ENCODE results near the gene ACSF2.
"Not testable (repeated sequence)": the region's sequence is repeated elsewhere in the genome, so short reads cannot be mapped to it uniquely, and the experiment has no call there.

The ACSF2 gene

DNA sequence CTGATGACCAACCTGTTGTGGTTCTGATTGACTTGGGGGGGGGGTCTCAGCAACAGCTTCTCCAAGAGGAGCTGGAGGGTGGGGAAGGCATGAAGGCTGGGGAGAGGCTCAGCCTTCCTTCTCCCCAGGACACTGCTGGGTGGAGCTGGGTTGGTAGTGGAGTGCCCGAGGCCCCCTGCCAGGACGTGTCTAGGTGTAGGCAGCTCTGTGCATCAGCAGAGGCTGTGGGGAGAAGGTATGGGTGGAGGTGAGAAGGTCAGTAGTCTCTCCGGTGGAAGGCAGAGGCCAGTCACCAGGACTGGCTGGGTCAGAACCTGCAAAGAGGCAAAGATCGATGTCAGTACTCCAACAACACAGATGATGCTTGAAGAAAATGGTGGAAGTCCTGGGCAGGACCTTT, 38.7 kb downstream of the ACSF2 start:
- DNase-seq (ENCODE audit: low spot score): no peak

DNA sequence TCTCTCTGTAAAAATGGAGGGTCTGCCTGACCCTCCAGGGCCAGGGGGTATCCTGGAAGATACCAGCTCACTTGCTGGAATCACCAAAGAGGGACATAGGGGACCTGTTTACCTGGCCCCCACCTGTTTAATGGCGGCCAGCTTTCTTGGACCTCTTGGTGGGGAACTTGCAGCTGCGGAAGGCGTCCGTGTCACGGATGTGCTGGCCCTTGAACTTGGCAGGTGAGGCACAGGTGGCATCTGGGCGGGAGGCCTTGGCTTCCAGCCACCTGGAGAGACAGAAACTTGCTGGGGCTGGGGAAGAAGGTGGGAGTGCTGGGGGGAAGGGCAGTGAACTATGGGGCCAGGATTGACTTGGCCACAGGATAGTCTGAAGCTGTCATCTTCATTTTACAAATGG, 39.2 kb downstream of the ACSF2 start:
- no peak for DNase-seq (ENCODE audit: low spot score)

DNA sequence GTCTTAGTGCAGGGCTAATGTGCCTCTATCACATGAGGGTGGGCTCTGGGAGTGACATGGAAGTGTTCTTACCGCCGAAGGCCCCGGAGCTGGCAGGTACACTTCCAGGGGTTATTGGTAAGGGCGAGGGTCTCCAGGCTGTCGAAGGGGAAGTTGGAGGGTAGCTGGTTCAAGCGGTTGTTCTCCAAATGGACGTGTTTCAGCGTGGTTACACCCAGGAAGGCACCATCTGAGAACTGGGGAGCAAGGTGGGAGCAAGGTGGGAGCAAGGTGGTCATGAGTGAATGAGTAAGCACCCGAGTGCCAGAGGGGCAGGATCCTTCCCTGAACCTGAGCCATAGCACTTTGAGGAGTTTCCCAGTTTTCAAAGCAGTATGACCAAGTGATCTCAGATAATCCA, 39.6 kb downstream of the ACSF2 start:
- no peak for DNase-seq (ENCODE audit: low spot score)

DNA sequence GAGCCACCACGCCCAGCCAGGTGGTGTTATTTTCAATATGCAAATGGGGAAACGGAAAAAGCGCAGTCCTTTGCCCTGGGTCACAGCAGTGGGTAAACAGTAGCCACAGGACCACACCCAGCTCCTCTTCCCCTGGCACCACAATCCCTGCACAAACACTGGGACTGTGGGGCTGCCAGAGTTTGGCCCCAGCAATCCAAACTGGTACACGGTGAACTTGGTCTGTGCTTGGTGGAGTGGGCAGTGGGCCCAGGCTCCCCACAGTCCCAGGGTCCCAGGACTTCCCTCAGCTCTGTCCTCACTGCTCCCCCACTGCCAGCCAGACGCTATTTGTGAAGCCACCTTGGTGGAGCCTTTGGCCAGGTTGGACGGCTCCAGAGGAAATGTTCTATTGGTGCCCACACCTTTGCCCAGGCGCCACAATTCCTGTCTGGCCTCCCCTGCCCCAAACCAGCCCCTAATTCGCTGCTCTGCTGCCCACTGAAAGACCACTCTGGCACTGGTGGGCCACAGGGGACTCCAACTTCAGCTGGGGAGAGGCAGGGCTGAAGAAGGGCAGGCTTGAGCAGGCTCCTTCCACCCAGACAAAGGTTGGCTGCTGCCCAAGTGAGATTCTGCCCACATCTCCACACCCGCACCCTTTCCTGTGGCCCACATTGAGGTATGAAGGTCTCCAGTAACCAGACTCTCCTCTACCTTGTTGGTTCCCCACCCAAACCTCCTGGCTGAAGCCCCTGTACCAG, 40.5 kb downstream of the ACSF2 start:
- DNase-seq (ENCODE audit: low spot score): no peak

DNA sequence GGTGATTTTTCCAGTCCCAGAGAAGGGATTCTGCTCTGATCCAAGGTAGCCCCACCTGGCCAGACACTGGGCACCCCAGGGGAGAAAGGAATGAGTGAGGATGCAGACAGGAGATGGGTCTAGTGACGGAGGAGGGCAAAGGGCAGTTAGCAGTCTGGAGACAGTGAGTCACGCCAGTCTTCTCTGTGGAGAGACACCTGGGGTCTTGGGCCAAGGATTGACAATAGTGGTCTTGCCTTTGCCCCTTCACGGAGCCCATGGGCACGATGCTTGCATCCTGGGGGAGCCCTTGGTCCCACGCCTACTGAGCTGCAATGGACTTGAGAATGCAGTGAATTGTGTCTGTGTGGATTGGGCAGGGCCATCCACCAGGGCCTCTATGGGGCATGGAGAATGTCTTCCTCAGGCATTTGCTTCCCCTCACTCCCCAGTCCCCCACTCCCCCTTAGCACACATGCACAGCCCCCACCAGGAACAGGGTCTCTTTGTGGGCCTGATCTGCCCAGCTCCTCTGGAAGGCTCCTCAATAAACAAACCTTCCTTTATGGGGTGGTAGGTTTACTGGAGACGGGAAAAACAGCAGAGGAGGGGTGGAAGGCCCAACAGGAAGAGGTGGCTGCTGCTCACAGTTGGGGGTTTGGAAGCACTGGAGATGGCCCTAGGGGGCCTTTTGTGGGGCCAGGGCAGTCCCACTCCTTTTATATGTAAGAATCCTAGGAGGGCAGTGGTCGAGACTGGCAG, 41.3 kb downstream of the ACSF2 start:
- DNase-seq (ENCODE audit: low spot score): no peak

DNA sequence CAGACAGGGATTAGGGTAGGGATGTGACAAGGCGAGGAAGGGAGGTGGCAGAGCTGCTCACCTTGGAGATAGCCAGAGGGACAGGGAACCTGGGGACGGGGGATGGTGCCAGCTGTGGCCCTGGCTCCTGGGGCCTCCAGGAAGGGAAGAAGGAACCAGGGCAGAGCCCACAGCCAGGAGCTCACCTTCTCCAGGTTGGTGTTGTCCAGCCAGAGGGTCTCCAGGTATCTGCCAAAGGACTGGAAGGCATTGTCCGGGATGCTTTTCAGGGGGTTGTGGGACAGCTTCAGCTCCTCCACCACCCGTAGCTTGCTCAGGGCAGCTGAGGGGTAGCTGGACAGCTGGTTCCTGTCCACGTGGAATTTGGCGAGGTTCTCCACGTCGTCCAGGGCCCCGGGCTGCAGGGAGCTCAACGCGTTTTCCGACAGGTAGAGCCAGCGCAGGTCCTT, 41.9 kb downstream of the ACSF2 start:
- DNase-seq (ENCODE audit: low spot score): no peak

DNA sequence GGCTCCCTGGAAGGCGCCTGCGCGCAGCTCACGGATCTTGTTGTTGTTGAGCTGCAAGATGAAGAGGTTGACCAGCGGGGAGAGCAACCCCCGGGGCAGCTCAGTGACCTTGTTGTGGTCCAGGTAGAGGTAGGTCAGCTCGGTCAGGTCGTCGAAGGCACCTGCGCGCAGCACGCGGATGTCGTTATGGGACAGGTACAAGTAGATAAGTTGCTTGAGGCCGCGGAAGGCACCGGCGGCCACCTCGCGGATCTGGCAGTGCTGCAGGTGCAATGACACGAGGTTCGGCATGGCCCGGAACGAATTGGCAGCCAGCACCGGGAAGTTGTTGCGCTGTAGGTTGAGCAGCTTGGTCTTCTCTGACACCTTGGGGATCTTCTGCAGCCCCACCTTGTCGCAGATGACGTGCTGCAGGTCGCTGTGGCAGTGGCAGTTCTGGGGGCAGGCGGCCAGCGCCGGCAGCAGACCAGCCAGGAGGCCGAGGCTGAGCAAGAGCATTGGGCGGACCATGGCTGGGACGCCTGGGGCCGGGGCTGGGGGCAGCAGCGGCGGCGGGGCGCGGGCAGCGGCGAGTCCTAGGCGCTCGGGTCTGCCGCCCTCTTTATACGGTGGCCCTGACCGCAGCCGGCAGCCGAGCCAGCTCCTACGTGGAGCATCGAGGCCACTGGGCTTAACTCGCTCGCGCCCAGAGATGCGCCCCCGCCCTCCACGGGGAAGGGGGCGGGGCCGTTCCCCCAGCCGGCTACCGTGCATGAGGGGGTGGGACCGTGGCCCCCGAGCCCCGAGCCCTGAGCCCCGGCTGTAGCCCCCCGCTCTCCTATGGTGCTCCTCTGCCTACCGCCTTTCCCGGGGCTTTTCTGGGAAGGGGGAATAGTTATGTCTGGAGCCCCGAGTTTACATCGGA, 42.5 kb downstream of the ACSF2 start, which contains the start of gene CHAD:
Gene CHAD (minus strand): TSS at position 577 of the 904 bp plus-strand sequence. CDS start 67 bp downstream, at position 510.
- no peak for DNase-seq (ENCODE audit: low spot score)

DNA sequence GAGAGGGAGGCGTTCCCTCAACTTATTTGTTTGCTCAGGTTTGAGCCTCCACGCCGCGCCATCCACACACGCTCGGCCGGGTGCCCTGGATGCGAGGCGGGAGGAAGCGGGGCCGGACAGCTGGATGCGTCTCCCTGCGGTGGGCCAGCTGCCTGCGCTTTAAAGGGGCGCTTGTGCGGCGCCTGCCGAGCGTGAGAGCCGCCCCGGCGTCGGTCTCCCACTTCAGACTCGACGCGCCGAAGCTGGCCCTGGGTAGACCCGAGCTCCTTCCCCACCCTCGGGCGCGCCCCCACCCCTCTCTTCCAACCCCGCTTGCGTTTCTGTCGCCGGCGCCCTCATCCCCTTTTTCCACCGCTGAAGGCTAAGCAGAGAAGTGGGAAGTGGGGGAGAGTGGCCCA, 43.2 kb downstream of the ACSF2 start:
- DNase-seq (ENCODE audit: low spot score): no peak

DNA sequence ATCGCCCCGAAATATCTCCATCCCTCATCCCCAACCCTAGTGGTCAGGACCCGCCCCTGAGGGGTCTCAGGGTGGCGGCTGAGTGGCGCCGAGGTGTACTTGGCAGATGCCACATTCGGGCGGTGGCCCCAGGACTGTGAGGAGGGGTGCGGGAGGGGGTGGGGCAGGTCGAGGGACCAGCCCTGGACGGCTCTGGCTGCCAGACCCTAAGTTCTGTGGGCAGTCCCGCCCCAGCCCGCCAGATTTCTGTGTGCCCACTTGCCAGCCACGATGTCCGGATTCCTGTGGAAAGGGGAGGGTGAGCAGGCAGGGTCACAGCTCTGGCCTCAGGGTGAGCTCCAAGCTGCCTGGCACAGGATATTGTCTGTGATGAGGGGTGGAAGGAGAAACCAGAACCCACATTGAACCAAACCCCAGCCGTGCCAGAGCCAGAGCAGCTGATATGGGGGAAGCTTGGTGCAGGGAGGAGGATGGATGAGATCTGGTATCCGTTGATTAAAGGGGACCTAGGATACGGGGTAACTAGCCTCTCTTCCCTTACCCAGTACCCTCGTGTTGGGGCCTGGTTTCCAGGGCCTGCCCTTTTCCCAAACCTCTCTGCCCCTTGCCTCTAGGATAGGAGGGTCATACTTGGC, 43.8 kb downstream of the ACSF2 start:
- DNase-seq (ENCODE audit: low spot score): no peak

DNA sequence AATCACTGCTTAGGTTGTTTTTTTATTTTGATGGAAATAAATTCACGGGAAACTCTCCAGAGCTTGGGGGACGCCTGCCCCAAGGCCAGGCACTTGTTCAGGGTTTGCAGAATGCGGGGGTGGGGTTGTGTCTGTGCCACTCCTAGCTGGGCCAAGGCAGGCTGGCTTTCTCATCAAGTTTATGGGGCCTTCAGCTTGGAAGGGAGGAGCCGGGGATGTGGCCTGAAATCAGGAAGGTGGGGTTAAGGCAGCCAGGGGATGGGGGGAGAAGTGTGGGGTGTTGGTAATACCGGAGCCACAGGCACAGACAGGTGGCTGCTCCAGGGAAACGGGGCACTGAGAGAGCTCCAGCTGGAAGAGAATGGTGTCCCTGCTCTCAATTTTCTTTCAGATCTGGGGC, 44.4 kb downstream of the ACSF2 start:
- DNase-seq (ENCODE audit: low spot score): no peak

DNA sequence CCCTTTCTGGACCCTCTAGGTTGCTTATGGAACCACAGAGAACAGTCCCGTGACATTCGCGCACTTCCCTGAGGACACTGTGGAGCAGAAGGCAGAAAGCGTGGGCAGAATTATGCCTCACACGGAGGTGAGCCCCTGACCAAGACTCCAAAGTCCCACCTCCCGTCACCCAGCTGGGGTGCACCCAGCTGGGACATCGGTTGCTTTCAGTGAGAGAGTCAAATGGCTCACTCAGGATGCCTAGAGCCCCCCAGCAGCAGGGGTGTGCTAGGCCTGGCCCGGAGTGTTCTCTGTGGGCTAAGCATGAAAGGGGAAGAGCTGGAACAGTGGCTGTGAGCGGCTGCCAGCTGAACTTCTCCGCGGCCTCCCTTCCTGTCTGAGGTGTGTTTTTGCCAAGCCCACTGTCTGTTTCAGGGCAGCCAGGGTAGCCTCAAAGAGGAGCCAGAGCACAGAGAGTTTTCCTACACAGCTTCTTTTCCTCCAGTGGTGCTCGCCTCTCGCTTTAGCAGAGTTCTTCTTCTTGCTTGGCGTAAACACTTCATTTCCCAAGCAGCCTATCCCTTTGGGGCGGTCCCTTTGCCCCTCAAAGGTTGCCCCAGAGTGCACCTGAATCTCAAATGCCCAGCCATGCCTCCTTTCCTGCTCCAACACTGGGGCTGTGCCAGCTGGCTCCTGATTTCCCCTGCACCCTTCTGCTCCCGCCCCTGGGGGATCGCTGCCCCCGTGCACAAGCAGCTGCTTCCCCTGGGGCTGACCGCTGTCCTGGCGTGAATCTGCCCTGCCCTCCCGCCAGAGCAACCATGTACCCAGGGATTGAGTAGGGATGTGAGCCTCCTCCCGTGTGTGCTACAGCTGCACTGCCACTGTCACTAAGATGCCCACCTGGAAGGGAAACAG, 45.2 kb downstream of the ACSF2 start:
- DNase-seq (ENCODE audit: low spot score): no peak

DNA sequence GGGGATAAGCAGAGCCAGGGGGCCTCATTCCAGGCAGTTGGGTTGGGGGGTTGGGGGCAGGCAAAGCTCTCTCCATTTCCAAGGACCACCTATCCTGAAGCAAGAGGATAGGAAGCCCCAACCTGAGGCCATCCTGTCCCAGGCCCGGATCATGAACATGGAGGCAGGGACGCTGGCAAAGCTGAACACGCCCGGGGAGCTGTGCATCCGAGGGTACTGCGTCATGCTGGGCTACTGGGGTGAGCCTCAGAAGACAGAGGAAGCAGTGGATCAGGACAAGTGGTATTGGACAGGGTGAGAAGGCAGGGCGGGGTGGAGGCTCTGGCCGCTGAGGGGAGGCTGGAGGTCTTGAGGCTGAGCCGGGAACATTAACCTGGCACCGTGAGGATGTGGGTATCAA, 46.3 kb downstream of the ACSF2 start:
- no peak for DNase-seq (ENCODE audit: low spot score)

DNA sequence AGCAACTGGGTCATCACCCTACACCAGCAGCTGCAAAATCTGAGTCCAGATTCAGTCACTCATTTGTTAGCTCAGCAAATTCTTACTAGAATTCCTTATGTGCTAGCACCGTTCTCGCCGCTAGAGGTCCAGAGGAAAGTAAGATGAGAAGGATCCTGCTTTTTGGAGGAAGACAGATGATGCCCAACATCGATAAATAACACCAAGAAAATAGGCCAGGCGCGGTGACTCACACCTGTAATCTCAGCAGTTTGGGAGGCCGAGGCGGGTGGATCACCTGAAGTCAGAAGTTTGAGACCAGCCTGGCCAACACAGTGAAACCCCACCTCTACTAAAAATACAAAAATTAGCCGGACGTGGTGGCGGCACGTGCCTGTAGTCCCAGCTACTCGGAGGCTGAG, 46.7 kb downstream of the ACSF2 start:
- not testable (repeated sequence) for DNase-seq (ENCODE audit: low spot score)

DNA sequence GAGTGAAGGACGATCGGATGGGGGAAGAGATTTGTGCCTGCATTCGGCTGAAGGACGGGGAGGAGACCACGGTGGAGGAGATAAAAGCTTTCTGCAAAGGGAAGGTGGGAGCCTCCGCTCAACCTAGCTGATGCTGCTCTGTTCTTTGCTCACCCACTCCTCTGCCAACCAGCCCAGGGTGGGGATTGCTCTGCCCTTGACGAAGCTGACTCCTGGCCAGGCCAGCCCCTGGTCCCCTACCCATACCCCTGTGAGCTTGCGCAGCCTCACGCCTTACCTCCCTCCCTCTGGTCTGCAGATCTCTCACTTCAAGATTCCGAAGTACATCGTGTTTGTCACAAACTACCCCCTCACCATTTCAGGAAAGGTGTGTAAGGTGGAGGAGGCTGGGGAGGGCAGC, 47.9 kb downstream of the ACSF2 start:
- DNase-seq (ENCODE audit: low spot score): no peak

DNA sequence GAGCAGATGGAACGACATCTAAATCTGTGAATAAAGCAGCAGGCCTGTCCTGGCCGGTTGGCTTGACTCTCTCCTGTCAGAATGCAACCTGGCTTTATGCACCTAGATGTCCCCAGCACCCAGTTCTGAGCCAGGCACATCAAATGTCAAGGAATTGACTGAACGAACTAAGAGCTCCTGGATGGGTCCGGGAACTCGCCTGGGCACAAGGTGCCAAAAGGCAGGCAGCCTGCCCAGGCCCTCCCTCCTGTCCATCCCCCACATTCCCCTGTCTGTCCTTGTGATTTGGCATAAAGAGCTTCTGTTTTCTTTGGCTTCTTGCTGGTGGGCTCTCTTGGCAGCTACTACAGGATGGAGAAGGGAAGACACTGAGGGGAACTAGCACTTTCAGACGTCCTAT, 48.5 kb downstream of the ACSF2 start:
- no peak for DNase-seq (ENCODE audit: low spot score)

DNA sequence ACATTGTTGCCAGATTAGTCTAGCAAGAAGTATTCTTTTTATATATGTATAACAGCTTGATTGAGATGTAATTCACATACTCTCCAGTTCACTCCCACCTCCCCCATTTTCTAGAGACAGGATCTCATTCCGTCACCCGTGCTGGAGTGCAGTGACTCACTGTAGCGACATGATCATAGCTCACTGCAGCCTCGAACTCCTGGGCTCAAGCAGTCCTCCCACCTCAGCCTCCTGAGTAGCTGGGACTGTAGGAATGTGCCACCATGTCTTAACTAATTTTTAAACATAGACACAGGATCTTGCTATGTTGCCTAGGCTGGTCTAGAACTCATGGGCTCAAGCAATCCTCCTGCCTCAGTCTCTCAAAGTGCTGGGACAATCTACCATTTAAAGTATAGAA, 49.3 kb downstream of the ACSF2 start:
- no peak for DNase-seq (ENCODE audit: low spot score)

DNA sequence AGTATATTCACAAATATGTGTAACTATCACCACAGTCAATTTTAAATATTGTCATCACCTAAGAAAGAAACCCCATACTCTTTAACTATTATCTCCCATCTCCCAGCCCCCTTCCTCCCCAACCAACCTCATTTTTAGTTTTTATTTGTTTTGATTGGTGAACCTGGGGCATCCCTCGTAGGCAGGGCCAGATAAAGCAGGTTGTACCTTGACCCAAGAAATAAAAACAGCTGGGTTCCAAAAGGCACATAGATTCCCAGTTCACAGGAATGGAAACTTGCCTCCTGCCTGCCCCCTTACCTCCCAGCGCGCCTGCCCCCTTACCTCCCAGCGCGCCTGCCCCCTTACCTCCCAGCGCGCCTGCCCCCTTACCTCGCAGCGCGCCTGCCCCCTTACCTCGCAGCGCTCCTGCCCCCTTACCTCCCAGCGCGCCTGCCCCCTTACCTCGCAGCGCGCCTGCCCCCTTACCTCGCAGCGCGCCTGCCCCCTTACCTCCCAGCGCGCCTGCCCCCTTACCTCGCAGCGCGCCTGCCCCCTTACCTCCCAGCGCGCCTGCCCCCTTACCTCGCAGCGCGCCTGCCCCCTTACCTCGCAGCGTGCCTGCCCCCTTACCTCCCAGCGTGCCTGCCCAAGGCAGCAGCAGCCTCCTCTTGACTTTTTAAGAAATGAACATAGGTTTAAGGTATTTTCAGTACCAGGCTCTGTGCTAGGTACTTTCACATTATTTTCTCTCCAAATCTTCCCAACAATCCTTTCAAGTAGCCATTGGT, 49.9 kb downstream of the ACSF2 start:
- not testable (repeated sequence) for DNase-seq (ENCODE audit: low spot score)

DNA sequence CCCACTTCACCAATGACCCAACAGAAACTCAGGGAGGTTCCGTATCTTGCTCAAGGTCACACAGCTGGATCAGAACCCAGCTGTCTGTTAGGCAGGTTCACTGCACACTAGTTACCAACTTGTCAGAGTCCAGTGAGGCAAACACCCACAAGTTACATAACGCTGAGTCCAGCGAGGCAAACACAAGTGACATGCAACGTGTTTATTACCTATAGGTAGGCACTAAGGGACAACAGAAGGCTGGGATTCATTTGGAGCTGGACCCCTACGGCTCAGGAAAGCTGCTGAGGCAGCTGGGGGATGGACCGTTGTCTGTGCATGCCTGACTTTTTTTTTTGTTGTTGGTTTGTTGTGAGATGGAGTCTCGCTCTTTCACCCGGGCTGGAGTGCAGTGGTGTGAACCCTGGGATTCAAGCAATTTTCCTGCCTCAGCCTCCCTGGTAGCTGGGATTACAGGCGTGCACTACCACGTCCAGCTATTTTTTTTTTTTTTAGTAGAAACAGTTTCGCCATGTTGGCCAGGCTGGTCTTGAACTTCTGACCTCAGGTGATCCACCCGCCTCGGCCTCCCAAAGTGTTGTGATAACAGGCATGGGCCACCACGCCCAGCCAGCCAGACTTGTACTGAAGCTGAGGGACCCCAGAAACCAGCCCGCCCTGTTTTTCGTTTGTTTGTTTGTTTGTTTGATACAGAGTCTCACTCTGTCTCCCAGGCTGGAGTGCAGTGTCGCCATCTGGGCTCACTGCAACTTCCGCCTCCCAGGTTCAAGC, 50.7 kb downstream of the ACSF2 start:
- DNase-seq (ENCODE audit: low spot score): no peak

DNA sequence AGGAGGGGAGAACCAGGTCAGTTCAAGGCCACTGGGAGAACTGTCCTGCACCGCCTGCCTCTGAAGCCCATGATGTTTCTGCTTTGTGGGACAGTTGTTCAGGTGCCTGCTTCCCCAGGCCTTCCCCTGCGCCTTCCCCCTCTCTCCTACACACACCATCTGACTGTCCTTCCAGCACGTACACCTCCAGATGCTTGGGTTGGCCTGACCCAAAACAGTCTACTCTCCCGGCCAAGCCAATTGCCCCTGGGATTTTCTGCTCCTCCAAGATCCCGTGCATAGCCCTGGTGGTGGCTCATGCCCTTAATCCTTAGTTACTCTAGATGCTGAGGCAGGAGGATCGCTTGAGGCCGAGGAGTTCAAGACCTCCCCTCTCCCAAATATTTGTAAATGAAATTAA, 52.0 kb downstream of the ACSF2 start:
- DNase-seq (ENCODE audit: low spot score): no peak

All from Ammon's horn (tissue), 1 donor.